HK-2 (cell line): Measurements from ENCODE around the gene CDH12.

ENCODE experiments used
- DNase-seq: peaks from one replicate; pipeline ENCODE4 v3.0.0-alpha.2; 2018; ENCODE audit not compliant: unreplicated experiment

Gene CDH12

GRCh38 chr5:22764736-22765135 lies 88.4 kb downstream of the CDH12 start:
- DNase-seq: no peak

- DNase-seq: no peak
These were observed 95.4 kb downstream of the CDH12 start for GRCh38 chr5:22757776-22758175.

GRCh38 chr5:22754155-22754554 lies 99.0 kb downstream of the CDH12 start:
- no peak for DNase-seq

- no peak for DNase-seq
These were observed 101.6 kb downstream of the CDH12 start for GRCh38 chr5:22751536-22751935.

- no peak for DNase-seq
These were observed 116.6 kb downstream of the CDH12 start for GRCh38 chr5:22736443-22737003.

- no peak for DNase-seq
These were observed 118.2 kb downstream of the CDH12 start for GRCh38 chr5:22734907-22735306.

- no peak for DNase-seq
These were observed 124.5 kb downstream of the CDH12 start for GRCh38 chr5:22728610-22729009.

GRCh38 chr5:22722491-22722890 lies 130.7 kb downstream of the CDH12 start:
- no peak for DNase-seq

GRCh38 chr5:22722056-22722455 lies 131.1 kb downstream of the CDH12 start:
- no peak for DNase-seq

- no peak for DNase-seq
These were observed 133.3 kb downstream of the CDH12 start for GRCh38 chr5:22719842-22720241.

GRCh38 chr5:22710660-22711059 lies 142.5 kb downstream of the CDH12 start:
- no peak for DNase-seq

GRCh38 chr5:22709743-22710142 lies 143.4 kb downstream of the CDH12 start:
- DNase-seq: no peak

- no peak for DNase-seq
These were observed 144.3 kb downstream of the CDH12 start for GRCh38 chr5:22708770-22709328.

GRCh38 chr5:22706901-22707300 lies 146.2 kb downstream of the CDH12 start:
- no peak for DNase-seq

- no peak for DNase-seq
These were observed 153.8 kb downstream of the CDH12 start for GRCh38 chr5:22699319-22699718.

- DNase-seq: no peak
These were observed 160.0 kb downstream of the CDH12 start for GRCh38 chr5:22693121-22693520.

GRCh38 chr5:22683050-22683449 lies 170.1 kb downstream of the CDH12 start:
- DNase-seq: no peak

GRCh38 chr5:22678886-22679285 lies 174.3 kb downstream of the CDH12 start:
- DNase-seq: no peak

- DNase-seq: no peak
These were observed 180.0 kb downstream of the CDH12 start for GRCh38 chr5:22673131-22673530.

- no peak for DNase-seq
These were observed 183.8 kb downstream of the CDH12 start for GRCh38 chr5:22669345-22669744.

GRCh38 chr5:22665801-22666200 lies 187.3 kb downstream of the CDH12 start:
- no peak for DNase-seq

GRCh38 chr5:22663134-22663533 lies 190.0 kb downstream of the CDH12 start:
- no peak for DNase-seq

- no peak for DNase-seq
These were observed 190.8 kb downstream of the CDH12 start for GRCh38 chr5:22662391-22662790.

- no peak for DNase-seq
These were observed 201.8 kb downstream of the CDH12 start for GRCh38 chr5:22651355-22651754.
